Measurements from ENCODE around the gene DCLK3.

- TF ChIP-seq REST (IDR thresholded peaks at IDR 0.05; ENCODE audit: insufficient replicate concordance, low read depth) (no peak), CTCF (IDR thresholded peaks at IDR 0.05; ENCODE audit: insufficient read depth, low read length) (no peak)
Measured at GRCh38 chr3:36769926-36770325, 5.6 kb upstream of the DCLK3 start.
